Inflammatory macrophage treated with lipopolysaccharide for 1 hour (primary cell): ENCODE results near the gene PLLP.
"Not testable (repeated sequence)": the region's sequence is repeated elsewhere in the genome, so short reads cannot be mapped to it uniquely, and the experiment has no call there.

ENCODE experiments used
- DNase-seq, 2 donors: peaks; one replicate each; pipeline ENCODE4 v3.0.0-alpha.2; 2020 to 2022

Gene PLLP

GRCh38 chr16:57271063-57271345 is 13.5 kb downstream of the PLLP start:
- no peak for DNase-seq

GRCh38 chr16:57270221-57271062 is 14.0 kb downstream of the PLLP start:
- DNase-seq: no peak

GRCh38 chr16:57268804-57269800 is 15.4 kb downstream of the PLLP start:
- DNase-seq: no peak

GRCh38 chr16:57267343-57267742 is 17.1 kb downstream of the PLLP start:
- not testable (repeated sequence) for DNase-seq

- no peak for DNase-seq
Observed at GRCh38 chr16:57266531-57267260, 17.8 kb downstream of the PLLP start.

GRCh38 chr16:57265850-57266530 is 18.5 kb downstream of the PLLP start:
- DNase-seq: no peak

- no peak for DNase-seq
Observed at GRCh38 chr16:57264950-57265371, 19.5 kb downstream of the PLLP start.

- no peak for DNase-seq
Observed at GRCh38 chr16:57264381-57264780, 20.1 kb downstream of the PLLP start.

- DNase-seq: no peak
Observed at GRCh38 chr16:57263541-57264351, 20.7 kb downstream of the PLLP start.

- DNase-seq: no peak
Observed at GRCh38 chr16:57262841-57263540, 21.5 kb downstream of the PLLP start.

- DNase-seq: no peak
Observed at GRCh38 chr16:57261806-57262205, 22.7 kb downstream of the PLLP start.

- DNase-seq: no peak
Observed at GRCh38 chr16:57260294-57260929, 24.1 kb downstream of the PLLP start.

GRCh38 chr16:57258910-57259475 is 25.5 kb downstream of the PLLP start:
- DNase-seq: no peak

- DNase-seq: no peak
Observed at GRCh38 chr16:57258226-57258909, 26.1 kb downstream of the PLLP start.

GRCh38 chr16:57257455-57258070 is 26.9 kb downstream of the PLLP start:
- DNase-seq: no peak

GRCh38 chr16:57256601-57257395 is 27.7 kb downstream of the PLLP start:
- DNase-seq: no peak

- DNase-seq: no peak
Observed at GRCh38 chr16:57255686-57256415, 28.6 kb downstream of the PLLP start.
